ENCODE results near the gene ANGEL2.

GRCh38 chr1:213054142-213054541, 38.5 kb upstream of the ANGEL2 start:
- TF ChIP-seq TOPORS (CRISPR knock-in tag; IDR thresholded peaks at IDR 0.05) (no peak), TAF15 (IDR thresholded peaks at IDR 0.05; ENCODE audit: low read depth, low read length, poor library complexity, severe bottlenecking) (no peak), EP300 (IDR thresholded peaks at IDR 0.05; ENCODE audit: low read depth in 2 of 2, low read length in 2 of 2) (no peak), EP300 (CRISPR knock-in tag; IDR thresholded peaks at IDR 0.05; ENCODE audit: borderline replicate concordance) (no peak), YY1 (IDR thresholded peaks at IDR 0.05; ENCODE audit: insufficient read depth, insufficient replicate concordance, low read depth, low read length) (no peak), RAD21 (CRISPR knock-in tag; IDR thresholded peaks at IDR 0.05) (no peak)
- TF ChIP-seq, protein P1, sequence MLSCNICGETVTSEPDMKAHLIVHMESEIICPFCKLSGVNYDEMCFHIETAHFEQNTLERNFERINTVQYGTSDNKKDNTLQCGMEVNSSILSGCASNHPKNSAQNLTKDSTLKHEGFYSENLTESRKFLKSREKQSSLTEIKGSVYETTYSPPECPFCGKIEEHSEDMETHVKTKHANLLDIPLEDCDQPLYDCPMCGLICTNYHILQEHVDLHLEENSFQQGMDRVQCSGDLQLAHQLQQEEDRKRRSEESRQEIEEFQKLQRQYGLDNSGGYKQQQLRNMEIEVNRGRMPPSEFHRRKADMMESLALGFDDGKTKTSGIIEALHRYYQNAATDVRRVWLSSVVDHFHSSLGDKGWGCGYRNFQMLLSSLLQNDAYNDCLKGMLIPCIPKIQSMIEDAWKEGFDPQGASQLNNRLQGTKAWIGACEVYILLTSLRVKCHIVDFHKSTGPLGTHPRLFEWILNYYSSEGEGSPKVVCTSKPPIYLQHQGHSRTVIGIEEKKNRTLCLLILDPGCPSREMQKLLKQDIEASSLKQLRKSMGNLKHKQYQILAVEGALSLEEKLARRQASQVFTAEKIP (CRISPR knock-in tag; IDR thresholded peaks at IDR 0.05; ENCODE audit: borderline replicate concordance): no peak
- TF ChIP-seq, protein P2, sequence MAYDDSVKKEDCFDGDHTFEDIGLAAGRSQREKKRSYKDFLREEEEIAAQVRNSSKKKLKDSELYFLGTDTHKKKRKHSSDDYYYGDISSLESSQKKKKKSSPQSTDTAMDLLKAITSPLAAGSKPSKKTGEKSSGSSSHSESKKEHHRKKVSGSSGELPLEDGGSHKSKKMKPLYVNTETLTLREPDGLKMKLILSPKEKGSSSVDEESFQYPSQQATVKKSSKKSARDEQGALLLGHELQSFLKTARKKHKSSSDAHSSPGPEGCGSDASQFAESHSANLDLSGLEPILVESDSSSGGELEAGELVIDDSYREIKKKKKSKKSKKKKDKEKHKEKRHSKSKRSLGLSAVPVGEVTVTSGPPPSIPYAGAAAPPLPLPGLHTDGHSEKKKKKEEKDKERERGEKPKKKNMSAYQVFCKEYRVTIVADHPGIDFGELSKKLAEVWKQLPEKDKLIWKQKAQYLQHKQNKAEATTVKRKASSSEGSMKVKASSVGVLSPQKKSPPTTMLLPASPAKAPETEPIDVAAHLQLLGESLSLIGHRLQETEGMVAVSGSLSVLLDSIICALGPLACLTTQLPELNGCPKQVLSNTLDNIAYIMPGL (CRISPR knock-in tag; IDR thresholded peaks at IDR 0.05; ENCODE audit: borderline replicate concordance in 1 of 2, low read depth in 1 of 2): no peak

Data from HepG2 (cell line).